ENCODE measurements around the gene FAN1.

The FAN1 gene

DNA sequence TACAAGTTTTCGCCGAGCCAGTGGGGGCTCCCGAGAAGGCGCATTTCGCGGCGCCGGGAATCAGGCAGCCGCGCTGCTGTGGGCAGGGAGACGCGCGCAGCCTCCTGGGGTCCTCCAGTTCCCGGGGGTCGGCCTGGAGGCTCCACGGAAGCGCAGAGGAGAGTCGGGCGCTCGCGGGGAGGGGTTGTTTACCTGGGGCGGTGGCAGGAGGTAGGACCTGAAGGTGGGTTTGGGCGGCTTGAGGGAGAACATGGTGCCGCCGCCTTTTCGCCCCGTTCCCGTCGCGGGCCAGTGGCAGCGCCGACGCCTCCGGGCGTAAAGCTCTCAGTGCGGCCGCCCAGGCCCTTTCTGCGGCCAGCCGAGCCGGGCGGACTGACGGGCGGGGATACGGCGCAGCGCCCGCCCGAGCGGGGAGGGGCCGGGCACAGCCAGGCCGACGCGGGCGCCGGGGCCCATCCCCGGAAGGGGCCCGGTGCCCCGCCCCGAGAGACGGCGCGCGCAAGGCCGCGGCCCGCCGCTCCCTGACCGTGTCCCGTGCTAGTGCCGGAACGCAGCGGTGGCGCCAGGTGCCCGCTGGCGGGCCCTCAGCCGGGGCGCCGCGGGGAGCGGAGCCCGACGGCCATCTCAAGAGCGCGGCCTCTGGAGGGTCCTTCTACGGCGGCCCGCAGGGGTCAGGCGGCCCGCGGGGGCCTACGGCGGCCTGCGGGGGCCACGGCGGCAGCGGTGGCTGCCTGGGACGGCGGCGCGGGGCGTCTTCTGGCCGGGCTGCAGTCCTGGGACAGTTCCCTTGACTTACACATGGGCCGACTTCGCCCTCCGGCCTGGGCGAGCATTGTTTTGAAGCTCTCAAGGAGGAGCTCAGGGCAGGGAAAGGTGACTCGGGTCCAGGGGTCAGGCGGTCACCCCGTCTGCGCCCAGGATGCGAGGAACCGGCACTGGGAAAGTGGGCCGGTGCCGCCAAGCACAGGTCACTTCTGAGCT lies 87.8 kb downstream of the FAN1 start, which contains the start of gene MTMR10:
TSS of gene MTMR10 (minus strand) at position 374 of the 981 bp plus-strand sequence. CDS start at position 252, 122 bp downstream.
- TF ChIP-seq, protein P1, sequence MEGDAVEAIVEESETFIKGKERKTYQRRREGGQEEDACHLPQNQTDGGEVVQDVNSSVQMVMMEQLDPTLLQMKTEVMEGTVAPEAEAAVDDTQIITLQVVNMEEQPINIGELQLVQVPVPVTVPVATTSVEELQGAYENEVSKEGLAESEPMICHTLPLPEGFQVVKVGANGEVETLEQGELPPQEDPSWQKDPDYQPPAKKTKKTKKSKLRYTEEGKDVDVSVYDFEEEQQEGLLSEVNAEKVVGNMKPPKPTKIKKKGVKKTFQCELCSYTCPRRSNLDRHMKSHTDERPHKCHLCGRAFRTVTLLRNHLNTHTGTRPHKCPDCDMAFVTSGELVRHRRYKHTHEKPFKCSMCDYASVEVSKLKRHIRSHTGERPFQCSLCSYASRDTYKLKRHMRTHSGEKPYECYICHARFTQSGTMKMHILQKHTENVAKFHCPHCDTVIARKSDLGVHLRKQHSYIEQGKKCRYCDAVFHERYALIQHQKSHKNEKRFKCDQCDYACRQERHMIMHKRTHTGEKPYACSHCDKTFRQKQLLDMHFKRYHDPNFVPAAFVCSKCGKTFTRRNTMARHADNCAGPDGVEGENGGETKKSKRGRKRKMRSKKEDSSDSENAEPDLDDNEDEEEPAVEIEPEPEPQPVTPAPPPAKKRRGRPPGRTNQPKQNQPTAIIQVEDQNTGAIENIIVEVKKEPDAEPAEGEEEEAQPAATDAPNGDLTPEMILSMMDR (IDR thresholded peaks at IDR 0.05; ENCODE audit: extremely low read depth, missing control alignments): no peak
- peak; percentile 96 for DNase-seq (ENCODE audit: low spot score)

DNA sequence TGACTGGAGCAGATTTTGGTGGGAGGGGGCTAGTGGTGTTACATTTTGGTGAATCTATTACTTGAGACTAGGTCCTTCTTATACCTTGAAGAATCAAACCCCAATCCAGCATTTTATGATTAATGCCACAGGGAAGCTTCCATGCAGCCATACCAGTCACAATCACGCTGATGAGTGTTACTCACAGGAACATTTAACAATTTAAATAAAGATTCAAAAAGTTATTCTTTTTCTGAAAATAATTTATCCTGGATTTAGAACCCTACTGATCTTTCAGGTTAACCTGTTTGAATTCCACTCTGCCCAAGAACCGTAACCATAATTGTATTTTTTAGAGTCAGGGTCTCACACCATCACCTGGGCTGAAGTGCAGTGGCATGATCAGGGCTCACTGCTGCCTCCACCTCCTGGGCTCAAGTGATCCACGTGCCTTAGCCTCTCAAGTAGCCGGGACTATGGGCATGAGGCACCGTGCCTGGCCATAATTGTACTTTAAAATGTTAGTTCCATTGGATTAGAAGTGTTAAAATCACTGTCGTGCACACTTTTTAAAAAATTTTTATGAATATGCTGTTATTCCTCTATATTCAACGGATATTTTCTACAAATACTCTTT lies 88.6 kb downstream of the FAN1 start:
- DNase-seq (ENCODE audit: low spot score): no peak
- TF ChIP-seq, protein P1 (IDR thresholded peaks at IDR 0.05; ENCODE audit: extremely low read depth, missing control alignments): no peak

Measured in GM20000 (cell line).